Osteoblast (primary cell): ENCODE measurements around the gene MASTL. TPM values are rescaled to one million over a fixed set of nuclear protein-coding genes. Genes with fewer than 3 reads are reported as not detected.

ENCODE experiments used
- DNase-seq: peaks from one replicate; pipeline ENCODE4 v3.0.0; 2011; ENCODE audit warnings: low spot score, mixed read lengths; ENCODE audit not compliant: insufficient read length; ENCODE audit errors: missing footprints
- H2AFZ ChIP-seq: 2 replicates; pipeline ENCODE4 v1.6.0; 2011; ENCODE audit warnings: mild to moderate bottlenecking, low read length
- H3K27ac ChIP-seq: 2 replicates; pipeline ENCODE4 v1.5.1; 2011; ENCODE audit warnings: mild to moderate bottlenecking, low read depth, low read length, moderate library complexity
- H3K27me3 ChIP-seq: 2 replicates; pipeline ENCODE4 v1.6.0; 2012; ENCODE audit warnings: mild to moderate bottlenecking, control low read depth, inconsistent platforms, low read length, moderate library complexity; ENCODE audit not compliant: insufficient read depth
- H3K36me3 ChIP-seq: 2 replicates; pipeline ENCODE4 v1.5.1; 2011; ENCODE audit warnings: mild to moderate bottlenecking, low read length, control low read depth, moderate library complexity; ENCODE audit not compliant: insufficient read depth
- H3K4me1 ChIP-seq: 2 replicates; pipeline ENCODE4 v1.5.1; 2011; ENCODE audit warnings: mild to moderate bottlenecking, low read length, control low read depth, moderate library complexity; ENCODE audit not compliant: insufficient read depth
- H3K4me2 ChIP-seq: 2 replicates; pipeline ENCODE4 v1.6.0; 2011; ENCODE audit warnings: mild to moderate bottlenecking, low read length; ENCODE audit not compliant: insufficient read depth
- H3K4me3 ChIP-seq: fragments of 200-600 bp; sonication (generic); 3 replicates; pipeline ENCODE4 v1.5.1; 2012; ENCODE audit warnings: mild to moderate bottlenecking, low read length, inconsistent platforms; ENCODE audit not compliant: insufficient read depth
- H3K79me2 ChIP-seq: 2 replicates; pipeline ENCODE4 v1.6.0; 2012; ENCODE audit warnings: mild to moderate bottlenecking, low read length, control low read depth, inconsistent platforms; ENCODE audit not compliant: insufficient read depth
- H3K9me3 ChIP-seq: 2 replicates; pipeline ENCODE4 v1.5.1; 2011; ENCODE audit warnings: low read depth, low read length, control low read depth
- H4K20me1 ChIP-seq: 2 replicates; pipeline ENCODE4 v1.6.0; 2012; ENCODE audit warnings: mild to moderate bottlenecking, low read length, control low read depth; ENCODE audit not compliant: insufficient read depth
- total RNA-seq: library from RNA; depleted of rRNA; stranded (reverse); fragments of >200 nt; gene quantifications from 2 replicates; pipeline ENCODE4 v1.2.3, GENCODE V29; 2012
- TF ChIP-seq, protein P1 (sequence below): IDR thresholded peaks from 2 replicates; pipeline ENCODE4 v1.5.1; 2011; ENCODE audit warnings: mild to moderate bottlenecking, low read depth, low read length, moderate library complexity; ENCODE audit errors: extremely low read depth

Gene MASTL
- total RNA-seq, 1 donor, result 10.1 TPM

DNA sequence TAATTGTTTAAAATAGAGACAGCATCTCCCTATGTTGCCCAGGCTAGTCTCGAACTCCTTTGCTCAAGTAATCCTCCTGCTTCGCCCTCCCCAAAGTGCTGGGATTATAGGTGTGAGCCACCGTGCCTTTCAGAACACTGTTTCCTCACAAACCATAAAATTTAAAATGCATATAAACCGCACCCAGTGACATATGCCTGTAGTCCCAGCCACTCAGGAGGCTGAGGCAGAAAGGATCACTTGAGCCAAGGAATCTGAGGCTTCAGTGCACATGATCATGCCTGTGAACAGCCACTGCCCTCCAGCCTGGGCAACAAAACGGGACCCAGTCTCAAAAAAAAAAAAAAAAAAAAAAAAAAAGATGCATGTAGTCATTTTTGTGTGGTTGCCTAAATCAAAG is 48.7 kb downstream of the MASTL start:
- H3K9me3 ChIP-seq, result no peaks in the 10 kb centered on the region
- H3K27me3 ChIP-seq, result no peaks in the 10 kb centered on the region
- H3K36me3 ChIP-seq, result peaks cover 33% of the 10 kb centered on the region
- H3K4me2 ChIP-seq, result no peak overlapping the region
- no peaks in the 10 kb centered on the region for H3K4me1 ChIP-seq
- DNase-seq, result no peak
- no peaks in the 10 kb centered on the region for H4K20me1 ChIP-seq
- TF ChIP-seq, protein P1, sequence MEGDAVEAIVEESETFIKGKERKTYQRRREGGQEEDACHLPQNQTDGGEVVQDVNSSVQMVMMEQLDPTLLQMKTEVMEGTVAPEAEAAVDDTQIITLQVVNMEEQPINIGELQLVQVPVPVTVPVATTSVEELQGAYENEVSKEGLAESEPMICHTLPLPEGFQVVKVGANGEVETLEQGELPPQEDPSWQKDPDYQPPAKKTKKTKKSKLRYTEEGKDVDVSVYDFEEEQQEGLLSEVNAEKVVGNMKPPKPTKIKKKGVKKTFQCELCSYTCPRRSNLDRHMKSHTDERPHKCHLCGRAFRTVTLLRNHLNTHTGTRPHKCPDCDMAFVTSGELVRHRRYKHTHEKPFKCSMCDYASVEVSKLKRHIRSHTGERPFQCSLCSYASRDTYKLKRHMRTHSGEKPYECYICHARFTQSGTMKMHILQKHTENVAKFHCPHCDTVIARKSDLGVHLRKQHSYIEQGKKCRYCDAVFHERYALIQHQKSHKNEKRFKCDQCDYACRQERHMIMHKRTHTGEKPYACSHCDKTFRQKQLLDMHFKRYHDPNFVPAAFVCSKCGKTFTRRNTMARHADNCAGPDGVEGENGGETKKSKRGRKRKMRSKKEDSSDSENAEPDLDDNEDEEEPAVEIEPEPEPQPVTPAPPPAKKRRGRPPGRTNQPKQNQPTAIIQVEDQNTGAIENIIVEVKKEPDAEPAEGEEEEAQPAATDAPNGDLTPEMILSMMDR, result no peak
- no peaks in the 10 kb centered on the region for H3K79me2 ChIP-seq
- no peak overlapping the region for H3K27ac ChIP-seq
- no peak overlapping the region for H3K4me3 ChIP-seq
- H2AFZ ChIP-seq, result no peak overlapping the region

DNA sequence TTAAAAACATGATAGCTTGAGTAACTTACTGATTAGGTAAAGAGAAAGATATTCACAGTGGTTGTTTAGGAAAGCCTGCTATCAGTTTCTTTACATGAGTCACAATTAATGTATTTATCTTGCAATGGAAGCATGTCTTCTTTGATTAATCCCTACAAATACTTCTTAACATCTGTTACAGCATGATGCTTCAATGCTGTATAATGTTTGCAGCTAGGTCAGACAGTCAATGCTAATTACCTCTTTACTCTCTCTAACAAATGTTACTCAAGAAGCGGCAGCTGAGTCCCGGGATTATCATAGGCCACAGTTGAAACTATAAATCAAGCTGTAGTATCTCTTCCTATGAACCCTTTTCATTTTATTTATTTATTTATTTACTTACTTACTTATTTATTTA is 52.2 kb downstream of the MASTL start:
- TF ChIP-seq, protein P1, result no peak
- H3K27me3 ChIP-seq, result no peaks in the 10 kb centered on the region
- no peak for DNase-seq
- no peaks in the 10 kb centered on the region for H3K4me1 ChIP-seq
- no peak overlapping the region for H3K4me2 ChIP-seq
- no peak overlapping the region for H3K4me3 ChIP-seq
- peaks cover 38% of the 10 kb centered on the region for H3K36me3 ChIP-seq
- no peak overlapping the region for H3K27ac ChIP-seq
- no peaks in the 10 kb centered on the region for H3K9me3 ChIP-seq
- no peaks in the 10 kb centered on the region for H3K79me2 ChIP-seq
- no peak overlapping the region for H2AFZ ChIP-seq
- no peaks in the 10 kb centered on the region for H4K20me1 ChIP-seq

DNA sequence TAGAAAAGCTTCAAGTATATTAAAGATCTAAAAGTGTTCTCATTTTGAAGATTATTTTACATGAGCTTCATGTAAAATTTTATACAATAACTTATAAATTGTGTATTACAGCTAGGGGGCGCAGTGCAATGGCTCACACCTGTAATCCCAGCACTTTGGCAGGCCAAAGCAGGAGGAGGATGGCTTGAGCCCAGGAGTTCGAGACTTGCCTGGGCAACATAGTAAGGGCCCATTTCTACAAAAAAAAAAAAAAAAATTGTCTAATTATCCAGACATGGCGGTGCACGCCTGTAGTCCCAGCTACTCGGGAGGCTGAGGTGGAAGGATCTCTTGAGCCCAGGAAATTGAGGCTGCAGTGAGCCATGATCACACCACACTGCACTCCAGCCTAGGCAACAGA is 68.8 kb downstream of the MASTL start:
- Histone ChIP-seq H3K9me3 (no peaks in the 10 kb centered on the region), H2AFZ (no peak overlapping the region), H4K20me1 (no peaks in the 10 kb centered on the region), H3K27ac (no peak overlapping the region), H3K4me2 (no peak overlapping the region), H3K36me3 (peaks cover 24% of the 10 kb centered on the region), H3K4me1 (no peaks in the 10 kb centered on the region), H3K4me3 (no peak overlapping the region), H3K79me2 (no peaks in the 10 kb centered on the region), H3K27me3 (no peaks in the 10 kb centered on the region)
- TF ChIP-seq, protein P1, result peak; percentile 70
- no peak for DNase-seq

DNA sequence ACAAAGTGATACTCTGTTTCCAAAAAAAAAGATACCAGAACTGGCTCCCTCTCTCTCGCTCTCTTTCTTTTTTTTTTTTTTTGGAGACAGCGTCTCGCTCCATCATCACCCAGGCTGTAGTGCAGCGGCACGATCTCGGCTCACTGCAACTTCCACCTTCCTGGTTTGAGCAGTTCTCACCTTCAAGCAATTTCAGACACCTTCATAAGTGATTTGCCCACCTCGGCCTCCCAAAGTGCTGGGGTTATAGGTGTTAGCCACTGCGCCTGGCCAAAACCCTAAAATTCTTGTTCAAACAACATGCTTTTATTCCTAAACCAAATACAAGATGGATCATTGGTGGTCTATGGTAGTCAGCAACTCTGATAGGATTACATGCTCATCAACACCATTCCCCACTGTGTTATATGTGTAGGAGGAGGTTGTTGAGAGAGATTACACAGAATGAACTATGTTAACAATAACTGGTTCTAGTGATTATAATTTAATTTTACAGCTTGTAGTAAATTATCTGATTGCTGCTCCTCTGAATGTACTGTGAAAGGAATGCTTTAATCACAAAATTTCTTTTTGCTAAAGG is 69.9 kb downstream of the MASTL start:
- Histone ChIP-seq H3K27ac (no peak overlapping the region), H3K4me1 (no peaks in the 10 kb centered on the region), H3K9me3 (no peaks in the 10 kb centered on the region), H4K20me1 (no peaks in the 10 kb centered on the region), H3K36me3 (peaks cover 19% of the 10 kb centered on the region), H3K27me3 (no peaks in the 10 kb centered on the region), H3K79me2 (no peaks in the 10 kb centered on the region), H3K4me3 (no peak overlapping the region), H2AFZ (no peak overlapping the region), H3K4me2 (no peak overlapping the region)
- TF ChIP-seq, protein P1, result no peak
- DNase-seq, result no peak
